GM10266 (cell line): ENCODE measurements around the gene DTNB.

Experiments
- DNase-seq: peaks from one replicate; pipeline ENCODE4 v3.0.0; 2012; ENCODE audit errors: extremely low spot score
- TF ChIP-seq, protein P1 (sequence below): IDR thresholded peaks from 2 replicates; pipeline ENCODE4 v1.5.1; 2012; ENCODE audit warnings: mild to moderate bottlenecking, low read depth; ENCODE audit not compliant: control insufficient read depth, insufficient read depth; ENCODE audit errors: missing control alignments

DTNB gene

DNA sequence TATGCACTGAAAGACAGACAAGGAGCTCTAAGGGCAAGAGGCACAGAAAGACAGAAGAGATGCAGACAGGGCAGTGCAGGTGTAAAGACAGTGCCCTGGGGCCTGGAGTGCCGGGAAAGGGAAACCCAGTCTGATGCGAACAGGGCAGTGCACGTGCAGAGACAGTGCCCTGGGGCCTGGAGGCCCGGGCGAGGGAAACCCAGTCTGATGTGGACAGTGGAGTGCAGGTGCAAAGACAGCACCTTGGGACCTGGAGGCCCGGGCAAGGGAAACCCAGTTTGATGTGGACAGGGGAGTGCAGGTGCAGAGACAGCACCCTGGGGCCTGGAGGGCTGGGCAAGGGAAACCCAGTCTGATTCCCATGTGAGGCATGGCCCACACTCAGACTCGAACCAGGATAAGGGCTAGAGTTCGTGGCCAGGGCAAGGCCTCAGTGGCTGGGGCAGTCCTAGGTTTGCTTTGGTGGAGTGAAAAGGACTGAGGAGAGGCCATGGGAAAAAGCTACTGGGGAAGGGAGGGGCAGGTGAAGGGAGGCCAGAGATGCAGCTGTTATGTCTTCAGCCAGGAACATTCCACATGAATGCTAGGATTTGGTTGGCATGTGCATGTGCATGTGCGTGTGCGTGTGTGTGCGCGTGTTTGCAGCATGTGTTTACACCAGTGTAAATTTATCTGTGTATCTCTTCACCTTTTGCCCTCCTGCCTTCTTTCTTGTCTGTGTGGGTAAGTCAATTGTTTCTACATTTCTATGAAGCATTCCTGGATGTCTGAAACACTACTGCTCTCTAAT is 292.6 kb downstream of the DTNB start:
- TF ChIP-seq, protein P1, sequence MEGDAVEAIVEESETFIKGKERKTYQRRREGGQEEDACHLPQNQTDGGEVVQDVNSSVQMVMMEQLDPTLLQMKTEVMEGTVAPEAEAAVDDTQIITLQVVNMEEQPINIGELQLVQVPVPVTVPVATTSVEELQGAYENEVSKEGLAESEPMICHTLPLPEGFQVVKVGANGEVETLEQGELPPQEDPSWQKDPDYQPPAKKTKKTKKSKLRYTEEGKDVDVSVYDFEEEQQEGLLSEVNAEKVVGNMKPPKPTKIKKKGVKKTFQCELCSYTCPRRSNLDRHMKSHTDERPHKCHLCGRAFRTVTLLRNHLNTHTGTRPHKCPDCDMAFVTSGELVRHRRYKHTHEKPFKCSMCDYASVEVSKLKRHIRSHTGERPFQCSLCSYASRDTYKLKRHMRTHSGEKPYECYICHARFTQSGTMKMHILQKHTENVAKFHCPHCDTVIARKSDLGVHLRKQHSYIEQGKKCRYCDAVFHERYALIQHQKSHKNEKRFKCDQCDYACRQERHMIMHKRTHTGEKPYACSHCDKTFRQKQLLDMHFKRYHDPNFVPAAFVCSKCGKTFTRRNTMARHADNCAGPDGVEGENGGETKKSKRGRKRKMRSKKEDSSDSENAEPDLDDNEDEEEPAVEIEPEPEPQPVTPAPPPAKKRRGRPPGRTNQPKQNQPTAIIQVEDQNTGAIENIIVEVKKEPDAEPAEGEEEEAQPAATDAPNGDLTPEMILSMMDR, result no peak
- DNase-seq, result no peak

DNA sequence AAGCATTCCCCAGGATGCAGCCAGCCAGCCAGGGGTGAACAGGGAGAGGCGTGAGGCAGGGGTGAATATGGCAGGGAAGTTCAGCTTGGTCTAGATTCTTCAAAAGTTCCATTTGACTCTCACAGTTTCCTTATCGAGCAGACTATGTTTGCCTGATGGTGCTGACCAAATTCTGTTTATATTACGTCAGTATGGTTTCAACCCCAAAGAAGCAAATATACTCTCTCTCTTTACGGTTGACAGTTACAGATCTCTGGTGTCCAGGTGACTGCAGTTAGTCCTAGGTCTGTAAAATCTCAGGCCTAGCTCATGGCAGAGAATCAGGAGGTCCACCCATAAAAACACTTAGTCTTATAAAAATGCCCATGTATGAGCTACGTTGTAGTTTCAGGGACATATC is 293.4 kb downstream of the DTNB start:
- peak; percentile 77 for DNase-seq
- TF ChIP-seq, protein P1, result no peak

DNA sequence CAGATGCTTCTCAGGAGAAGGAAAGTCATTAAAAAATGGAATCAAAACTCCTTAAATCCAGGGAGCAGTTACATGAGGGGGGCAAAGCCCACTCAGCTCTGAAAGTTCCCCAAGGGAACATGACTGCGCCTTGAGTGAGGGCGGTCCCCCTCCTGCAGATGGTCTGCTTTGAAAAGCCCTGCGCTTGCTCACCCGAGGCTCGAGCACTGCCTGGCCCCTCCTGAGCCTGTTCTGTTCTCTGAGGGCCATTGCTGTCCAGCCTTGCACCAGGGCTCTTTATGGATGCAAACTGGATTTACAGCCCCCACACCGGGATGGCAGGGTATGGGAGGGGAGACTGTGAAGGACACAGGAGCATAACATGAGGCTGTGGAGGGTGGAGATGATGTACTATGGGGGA is 293.8 kb downstream of the DTNB start:
- TF ChIP-seq, protein P1, result no peak
- DNase-seq, result no peak

DNA sequence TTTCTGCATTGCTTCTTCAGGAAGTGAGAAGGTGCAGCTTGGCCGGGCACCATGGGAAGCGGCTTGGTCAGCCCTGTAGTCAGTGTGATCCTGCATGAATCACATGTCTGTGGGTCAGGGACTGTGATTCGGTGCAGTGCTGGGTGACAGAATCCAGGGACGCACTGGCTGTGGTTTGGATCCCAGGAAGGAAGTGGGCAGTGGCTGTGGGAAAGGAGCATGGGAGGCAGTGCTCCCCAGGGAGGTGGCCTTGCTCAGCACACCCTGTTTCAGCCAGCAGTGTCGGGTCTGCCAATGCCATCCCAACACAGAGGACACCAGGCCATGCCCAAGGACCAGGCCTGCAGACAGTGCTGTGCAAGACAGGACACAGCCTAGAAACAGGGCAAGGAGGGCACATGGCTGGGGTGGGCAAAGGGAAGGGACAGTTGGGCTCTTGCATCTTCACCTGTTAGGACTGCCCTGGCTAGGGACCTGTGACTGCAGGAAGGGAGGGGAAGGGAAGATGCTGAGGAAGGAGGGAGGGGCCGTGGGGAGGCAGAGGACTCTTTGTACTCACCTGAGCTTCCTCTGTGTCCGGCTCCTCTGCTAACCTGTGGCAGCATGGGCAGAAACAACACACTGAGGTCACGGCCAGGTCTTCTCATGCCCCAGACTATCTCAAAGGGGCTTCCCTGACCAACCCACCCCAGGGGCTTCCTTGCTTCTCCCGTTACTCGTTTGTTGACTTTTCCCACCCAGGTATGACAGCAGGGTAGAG is 294.5 kb downstream of the DTNB start:
- TF ChIP-seq, protein P1, result no peak
- DNase-seq, result no peak

DNA sequence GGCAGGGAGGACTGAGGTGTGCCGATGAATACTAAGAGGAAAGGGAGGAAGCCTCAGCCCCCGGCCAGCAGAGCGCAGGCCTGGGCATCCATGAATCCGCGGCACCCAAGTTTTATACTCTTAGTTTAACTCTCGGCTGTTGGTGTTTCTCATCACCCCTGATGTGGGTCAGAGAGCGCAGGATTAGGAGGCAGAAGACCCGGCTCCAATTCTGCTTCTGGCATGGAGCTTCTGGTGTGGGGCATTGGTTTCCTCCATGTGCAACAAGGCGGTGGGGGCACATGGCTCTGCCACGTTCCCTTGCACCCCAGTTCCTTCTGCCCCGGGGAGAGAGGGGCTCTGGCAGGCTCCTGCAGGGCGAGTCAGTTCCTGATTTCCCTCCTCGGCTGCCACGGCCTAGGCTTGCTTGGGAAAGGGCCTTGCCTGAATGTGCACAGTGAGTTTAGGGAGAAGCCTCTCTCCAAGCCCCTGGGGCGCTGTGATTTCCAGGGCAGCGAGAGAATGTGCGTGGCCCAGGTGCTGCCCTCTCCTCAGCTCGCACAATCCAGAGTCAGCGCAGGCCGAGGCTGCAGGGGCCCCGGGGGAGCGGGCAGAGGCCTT is 295.5 kb downstream of the DTNB start:
- DNase-seq, result no peak
- TF ChIP-seq, protein P1, result no peak

DNA sequence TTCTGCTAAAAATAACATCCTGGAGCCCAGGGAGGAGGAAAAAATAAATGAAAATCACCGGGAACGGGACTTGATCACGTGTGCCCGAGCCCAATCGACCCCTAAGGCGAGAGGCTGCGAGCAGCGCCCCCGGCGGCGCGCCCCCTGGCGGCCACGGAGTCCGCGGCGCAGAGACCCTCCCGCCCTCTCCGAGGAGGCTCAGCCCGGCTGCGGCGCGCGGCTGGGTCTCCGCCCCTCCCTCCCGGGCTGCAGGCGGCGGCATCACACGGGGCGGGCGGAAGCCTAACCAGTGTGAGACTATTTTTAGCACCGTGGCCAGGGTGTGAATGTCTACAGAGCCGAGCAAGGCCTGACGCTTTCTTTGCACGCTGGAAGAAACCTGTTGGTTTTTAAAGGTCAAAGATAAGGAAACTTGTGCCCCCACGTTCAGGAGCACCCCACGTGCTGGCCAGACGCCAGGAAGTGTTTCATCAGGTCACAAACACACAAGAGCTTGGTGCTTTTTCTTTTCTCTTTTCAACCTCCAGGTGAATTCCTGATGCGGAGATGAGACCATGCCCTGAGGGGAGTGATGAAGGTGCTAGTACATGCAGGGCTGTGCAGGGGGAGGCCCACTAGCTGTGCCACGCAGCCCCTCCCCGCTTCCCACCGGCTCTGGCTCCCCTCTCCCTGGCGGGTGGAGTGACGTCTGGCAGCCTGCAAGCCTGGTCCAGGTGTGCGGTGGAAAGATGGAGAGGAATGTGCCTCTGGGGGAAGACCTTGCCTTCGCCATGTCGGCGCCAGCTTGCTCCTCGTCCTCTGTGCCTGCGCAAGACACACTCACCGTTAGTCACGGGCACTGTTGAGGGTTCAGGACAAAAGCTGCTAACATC is 296.4 kb downstream of the DTNB start:
- DNase-seq, result peak; percentile 92
- TF ChIP-seq, protein P1, result peak; percentile 97
